DLD1 (cell line): ENCODE data around the gene APOBEC2.
"Not testable (repeated sequence)": the region's sequence is repeated elsewhere in the genome, so short reads cannot be mapped to it uniquely, and the experiment has no call there.

Source experiments
- in situ Hi-C: cut with HindIII; loops from 2 replicates; pipeline ENCODE4 v1.10.0; 2017; ENCODE audit warnings: low sequenced_read_pairs

The APOBEC2 gene

GRCh38 chr6:41053041-41053440 lies at the start of gene APOBEC2:
Gene APOBEC2 (plus strand): TSS chr6:41053202. CDS start chr6:41053348, 146 bp downstream.
- in situ Hi-C loops = no loop called here

- in situ Hi-C loops = not testable (repeated sequence)
Measured at GRCh38 chr6:41006217-41006616, 46.8 kb upstream of the APOBEC2 start.

- in situ Hi-C loops = not testable (repeated sequence)
Measured at GRCh38 chr6:41006980-41007379, 46.0 kb upstream of the APOBEC2 start.

GRCh38 chr6:41008011-41008410 lies 45.0 kb upstream of the APOBEC2 start:
- in situ Hi-C loops = no loop called here

- in situ Hi-C loops = no loop called here
Measured at GRCh38 chr6:41009669-41010068, 43.3 kb upstream of the APOBEC2 start.

- in situ Hi-C loops = no loop called here
Measured at GRCh38 chr6:41011673-41012072, 41.3 kb upstream of the APOBEC2 start.

- in situ Hi-C loops = no loop called here
Measured at GRCh38 chr6:41013466-41014153, 39.4 kb upstream of the APOBEC2 start.

- in situ Hi-C loops = no loop called here
Measured at GRCh38 chr6:41014780-41015179, 38.2 kb upstream of the APOBEC2 start.

GRCh38 chr6:41015860-41016259 lies 37.1 kb upstream of the APOBEC2 start:
- in situ Hi-C loops = not testable (repeated sequence)

GRCh38 chr6:41017663-41018062 lies 35.3 kb upstream of the APOBEC2 start:
- in situ Hi-C loops = no loop called here

- in situ Hi-C loops = no loop called here
Measured at GRCh38 chr6:41021832-41022231, 31.2 kb upstream of the APOBEC2 start.

GRCh38 chr6:41022294-41022693 lies 30.7 kb upstream of the APOBEC2 start:
- in situ Hi-C loops = no loop called here

GRCh38 chr6:41023114-41023513 lies 29.9 kb upstream of the APOBEC2 start:
- in situ Hi-C loops = no loop called here

GRCh38 chr6:41025966-41026530 lies 27.0 kb upstream of the APOBEC2 start:
- in situ Hi-C loops = no loop called here

- in situ Hi-C loops = no loop called here
Measured at GRCh38 chr6:41027241-41027640, 25.8 kb upstream of the APOBEC2 start.

- in situ Hi-C loops = no loop called here
Measured at GRCh38 chr6:41027799-41028560, 25.0 kb upstream of the APOBEC2 start.

GRCh38 chr6:41028561-41029412 lies 24.2 kb upstream of the APOBEC2 start:
- in situ Hi-C loops = no loop called here

- in situ Hi-C loops = no loop called here
Measured at GRCh38 chr6:41032830-41033229, 20.2 kb upstream of the APOBEC2 start.

- in situ Hi-C loops = no loop called here
Measured at GRCh38 chr6:41033776-41034175, 19.2 kb upstream of the APOBEC2 start.

GRCh38 chr6:41036186-41036585 lies 16.8 kb upstream of the APOBEC2 start:
- in situ Hi-C loops = no loop called here

GRCh38 chr6:41036601-41037000 lies 16.4 kb upstream of the APOBEC2 start:
- in situ Hi-C loops = no loop called here
